Mesenteric fat pad (tissue), 1 donor: ENCODE data around the gene POLD1. TPM values are rescaled to one million over a fixed set of nuclear protein-coding genes. Genes with fewer than 3 reads are reported as not detected.
"Not testable (repeated sequence)": the region's sequence is repeated elsewhere in the genome, so short reads cannot be mapped to it uniquely, and the experiment has no call there.

Experiments
- DNase-seq: peaks from one replicate; pipeline ENCODE4 v3.0.0-alpha.2; 2020; ENCODE audit warnings: low spot score
- long read RNA-seq: library from polyadenylated mRNA; unstranded; transcript quantifications from one replicate; pipeline ENCODE4 v2.0.0, GENCODE V29; 2020
- total RNA-seq: library from RNA; stranded (reverse); fragmentation: NEBNext Ultra II Directional; extraction: Animal tissue kit (Norgen Biotek cat#: 25700); gene quantifications from one replicate; pipeline ENCODE4 v1.2.1, GENCODE V29; 2021
- donor health status: DM: yes; HTN: yes; CAD: no.

Gene POLD1
- 13.9 TPM for total RNA-seq
- long read RNA-seq, transcript POLD1-201 (27 exons, 3,444 nt) = major isoform, 10 of 31 reads
- long read RNA-seq, partial matches to known transcripts = 13 of 31 reads
- long read RNA-seq, other reads (novel, unspliced or antisense) = 7 of 31 reads

DNA sequence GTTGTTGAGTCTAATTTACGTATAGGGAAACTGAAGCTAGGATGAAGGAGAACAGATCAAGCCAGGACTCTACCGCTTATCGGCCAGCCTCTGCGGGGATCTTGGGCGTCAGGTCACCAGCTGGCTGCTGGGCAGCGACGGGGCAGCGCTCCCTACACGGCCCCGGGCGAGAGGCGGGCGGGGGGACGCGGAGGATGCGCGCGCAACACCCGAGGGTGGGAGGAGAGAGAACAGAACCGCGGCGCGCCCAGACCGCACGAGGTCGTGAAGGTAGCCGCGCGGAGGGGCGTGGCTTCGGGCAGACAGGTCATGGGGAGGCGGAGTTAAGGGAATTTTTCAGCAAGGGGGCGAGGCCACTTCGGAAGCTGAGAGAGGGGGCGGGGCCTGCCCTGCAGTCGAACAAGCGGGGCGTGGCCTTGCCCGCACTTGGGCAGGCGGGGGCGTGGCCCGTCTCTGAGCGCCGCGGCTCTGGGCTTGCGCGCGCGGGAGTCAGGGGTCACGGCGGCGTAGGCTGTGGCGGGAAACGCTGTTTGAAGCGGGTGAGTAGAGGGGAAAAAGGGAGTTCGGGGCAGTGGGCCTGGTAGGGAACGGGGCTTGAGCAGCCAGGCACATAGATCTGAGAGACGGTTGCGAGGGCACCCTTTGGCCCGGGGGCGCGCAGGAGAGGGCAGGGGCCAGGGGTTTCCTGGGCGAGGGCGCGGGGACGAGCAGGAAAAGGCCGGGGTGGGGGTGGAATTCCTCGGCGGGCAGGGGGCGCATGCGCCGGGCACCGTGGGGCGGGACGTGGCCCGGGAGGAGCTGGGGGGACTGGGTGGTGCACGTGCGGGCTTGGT is at the start of gene POLD1:
Gene POLD1 (plus strand): TSS at position 496 of the 833 bp plus-strand sequence. CDS start 14,505 bp downstream, outside the sequence.
- peak; percentile 98 for DNase-seq

DNA sequence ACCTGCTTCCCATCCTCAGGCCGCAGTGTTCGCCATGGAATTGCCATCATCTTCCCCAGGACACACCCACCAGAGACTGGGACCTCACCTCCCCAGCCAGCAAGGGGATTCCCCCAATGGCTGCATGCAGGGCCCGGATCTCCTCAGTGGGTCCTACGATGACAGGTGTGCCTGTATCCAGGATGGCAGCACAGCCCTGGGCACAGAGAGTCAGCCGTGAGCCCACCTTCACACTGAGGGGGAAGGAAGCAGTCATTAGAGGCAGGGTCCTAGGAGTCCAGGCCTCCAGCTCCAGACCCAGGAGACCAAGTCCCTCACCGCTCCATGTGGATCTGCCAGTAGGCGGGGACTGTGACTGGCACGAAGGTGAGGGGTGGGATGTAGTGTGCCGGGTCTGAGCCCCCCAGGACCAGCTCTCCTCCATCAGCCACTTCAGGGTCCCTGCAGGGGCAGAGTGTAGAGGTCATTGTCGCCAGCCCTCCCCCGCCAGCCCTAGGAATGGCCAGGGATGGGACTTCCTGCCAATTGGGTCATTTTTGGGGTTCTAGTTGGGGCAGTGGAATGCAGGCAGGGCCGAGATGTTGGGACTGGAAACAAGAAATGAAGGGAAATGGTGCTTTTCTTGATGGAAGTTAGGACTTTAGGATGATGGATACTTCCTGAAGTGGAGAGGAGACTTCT is 49.3 kb upstream of the POLD1 start:
- DNase-seq = no peak

GRCh38 chr19:50337031-50337430 is 47.1 kb upstream of the POLD1 start:
- DNase-seq = not testable (repeated sequence)

DNA sequence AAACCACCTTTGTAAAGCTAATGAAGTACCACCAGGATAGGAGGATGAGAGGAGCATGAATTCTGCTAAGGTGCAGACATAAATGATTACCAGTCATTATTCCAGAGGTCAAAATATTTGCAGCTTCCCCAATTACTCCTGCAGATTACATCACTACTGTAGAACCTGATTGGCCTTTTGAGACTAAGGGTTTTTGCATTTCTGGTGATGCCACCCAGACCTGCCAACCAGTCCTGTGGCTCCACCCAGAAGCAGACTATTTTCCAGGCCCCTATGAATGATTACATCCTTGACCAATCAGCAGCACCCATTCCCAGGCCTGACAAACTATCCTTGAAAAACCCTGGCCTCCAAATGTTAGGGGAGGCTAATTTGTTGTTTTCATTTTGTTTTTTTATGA is 43.8 kb upstream of the POLD1 start:
- no peak for DNase-seq

GRCh38 chr19:50341091-50341564 is 43.0 kb upstream of the POLD1 start:
- DNase-seq = no peak

GRCh38 chr19:50344661-50345318 is 39.4 kb upstream of the POLD1 start:
- no peak for DNase-seq

DNA sequence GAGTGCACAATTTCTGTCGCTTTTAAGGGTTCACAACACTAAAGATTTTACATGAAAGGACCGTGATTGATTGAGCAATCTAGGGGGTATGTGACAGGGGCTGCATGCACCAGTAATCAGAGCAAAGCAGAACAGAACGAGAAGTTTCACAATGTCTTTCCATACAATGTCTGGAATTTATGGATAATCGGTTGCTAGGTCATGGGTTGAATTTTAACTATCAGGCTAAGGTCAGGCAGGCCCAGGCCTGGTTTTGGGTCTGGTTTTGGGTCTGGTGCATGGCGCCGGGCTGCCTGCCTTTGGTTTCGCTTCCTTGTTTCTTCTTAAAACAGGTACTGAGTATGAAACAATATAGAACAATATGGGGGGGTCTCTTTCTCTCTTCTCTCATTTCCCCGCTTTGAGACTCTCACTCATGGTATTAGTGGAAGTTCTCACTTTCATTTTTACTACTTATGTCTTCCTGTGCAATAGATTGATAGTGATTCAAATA is 37.0 kb upstream of the POLD1 start:
- not testable (repeated sequence) for DNase-seq

- no peak for DNase-seq
These were observed 34.7 kb upstream of the POLD1 start for GRCh38 chr19:50349277-50350057.

GRCh38 chr19:50352242-50352641 is 31.9 kb upstream of the POLD1 start:
- no peak for DNase-seq

GRCh38 chr19:50353487-50353880 is 30.7 kb upstream of the POLD1 start:
- DNase-seq = not testable (repeated sequence)

DNA sequence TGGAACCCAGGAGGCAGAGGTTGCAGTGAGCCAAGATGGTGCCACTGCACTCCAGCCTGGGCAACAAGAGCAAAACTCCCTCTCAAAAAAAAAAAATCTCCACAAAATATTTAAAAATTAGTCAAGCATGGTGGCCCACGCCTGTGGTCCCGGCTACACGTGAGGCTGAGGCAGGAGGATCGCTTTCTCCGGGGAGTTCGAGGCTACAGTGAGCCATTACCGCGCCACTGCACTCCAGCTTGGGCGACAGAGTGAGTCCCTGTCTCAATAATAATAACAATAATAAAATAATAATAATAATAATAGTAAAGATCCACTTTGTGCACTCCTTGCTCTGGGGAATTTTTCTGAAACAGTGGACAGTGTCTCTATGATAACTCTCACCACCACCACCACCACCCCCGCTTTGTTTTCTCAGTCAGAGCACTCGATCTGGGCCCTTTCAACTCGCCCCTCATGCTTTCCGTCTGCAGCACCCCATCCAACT is 27.4 kb upstream of the POLD1 start:
- no peak for DNase-seq

DNA sequence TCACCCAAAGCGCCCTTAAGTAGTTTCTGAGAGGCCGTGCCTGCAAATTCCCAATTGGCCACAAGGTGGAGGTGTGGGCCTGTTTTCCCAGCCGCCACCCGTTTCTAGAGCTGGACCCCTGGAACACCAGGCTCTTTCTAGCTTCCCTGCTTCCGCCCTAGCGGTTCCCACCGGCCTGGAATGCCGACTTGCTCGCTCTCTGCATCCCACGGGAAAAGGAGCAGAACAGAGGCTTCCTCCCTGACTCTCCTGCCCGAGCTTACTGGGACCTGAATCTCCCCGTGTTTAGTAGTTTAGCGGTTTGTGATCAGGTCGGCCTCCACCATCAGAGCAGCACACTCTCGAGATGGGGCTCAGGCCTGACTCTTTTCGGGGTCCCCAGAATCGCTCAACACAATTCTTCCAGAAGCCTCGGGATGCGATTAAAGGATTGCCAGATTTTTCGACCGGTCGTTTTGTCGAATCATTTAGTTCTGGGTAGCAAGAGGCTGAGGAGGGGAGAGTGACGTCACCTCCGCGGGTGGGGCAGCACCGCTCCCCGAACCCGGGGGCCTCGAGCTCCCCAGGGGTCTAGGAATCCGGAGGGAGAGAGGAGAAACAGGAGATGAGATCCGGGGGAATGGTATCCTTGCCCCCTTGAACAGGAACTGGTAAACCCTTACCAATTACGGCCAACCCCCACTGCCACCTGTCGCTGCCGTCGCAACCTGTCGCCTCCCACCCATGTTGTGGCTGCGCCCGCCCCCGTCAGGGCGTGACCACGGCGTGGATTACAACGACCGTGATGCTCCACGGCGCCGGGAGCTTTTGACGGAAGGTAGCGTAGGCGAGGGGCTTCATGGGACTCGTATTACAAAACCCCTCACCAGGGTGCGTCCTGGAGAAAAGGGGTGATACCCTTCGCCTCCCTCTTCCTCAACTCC is 26.7 kb upstream of the POLD1 start:
- no peak for DNase-seq

DNA sequence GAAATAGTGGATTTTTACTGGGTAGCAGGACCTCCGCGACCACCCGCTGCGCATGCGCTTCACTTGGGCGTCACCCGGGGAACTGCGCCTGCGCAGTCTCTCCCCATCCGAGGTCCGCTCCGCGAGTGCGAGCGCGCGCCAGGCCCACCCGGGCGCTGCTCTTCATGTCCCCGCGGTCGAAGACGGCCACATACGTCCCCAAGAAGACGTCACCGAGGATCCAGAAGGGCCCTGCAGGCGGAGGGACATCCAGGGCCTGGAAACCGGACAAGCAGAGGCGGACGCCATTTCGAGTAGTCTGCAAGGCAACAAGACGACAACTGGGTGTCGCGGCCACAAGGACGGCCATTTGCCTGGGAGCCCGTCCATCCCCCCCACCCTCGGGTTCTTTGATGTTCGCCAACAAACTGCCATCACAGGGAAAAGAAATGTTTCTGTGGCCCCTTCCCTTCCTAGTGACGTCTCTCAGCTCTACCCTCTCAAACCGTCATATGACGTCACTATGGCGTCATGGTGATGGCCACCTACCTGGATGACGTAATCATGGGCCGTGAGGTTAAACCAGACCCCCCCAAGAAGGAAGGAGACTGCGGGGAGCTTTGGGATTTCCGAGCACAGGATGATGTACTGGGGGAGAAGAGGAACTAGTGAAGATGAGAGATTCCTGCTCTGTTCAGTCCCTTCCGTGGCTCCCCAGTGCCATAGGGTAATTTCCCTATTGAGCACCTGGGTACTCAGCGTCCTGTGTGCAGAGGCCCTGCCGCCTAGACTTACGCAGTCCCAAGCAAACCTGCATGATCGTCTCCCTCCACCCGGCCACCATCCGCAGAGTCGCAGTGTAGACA is 25.4 kb upstream of the POLD1 start:
- no peak for DNase-seq

DNA sequence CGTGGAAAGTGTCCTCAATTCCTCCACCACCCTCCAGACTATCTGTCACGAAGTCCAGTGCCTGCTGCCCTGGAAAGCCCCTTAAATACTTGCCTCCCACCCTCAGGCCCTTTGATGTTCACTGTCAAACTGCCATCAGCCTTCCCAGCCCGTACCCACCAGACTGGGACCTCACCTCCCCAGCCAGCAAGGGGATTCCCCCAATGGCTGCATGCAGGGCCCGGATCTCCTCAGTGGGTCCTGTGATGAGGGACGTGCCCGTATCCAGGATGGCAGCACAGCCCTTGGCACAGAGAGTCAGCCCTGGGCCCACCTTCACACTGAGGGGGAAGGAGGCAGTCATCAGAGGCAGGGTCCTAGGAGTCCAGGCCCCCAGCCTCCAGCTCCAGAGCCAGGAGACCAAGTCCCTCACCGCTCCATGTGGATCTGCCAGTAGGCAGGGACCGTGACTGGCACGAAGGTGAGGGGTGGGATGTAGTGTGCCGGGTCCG is 24.8 kb upstream of the POLD1 start:
- no peak for DNase-seq

DNA sequence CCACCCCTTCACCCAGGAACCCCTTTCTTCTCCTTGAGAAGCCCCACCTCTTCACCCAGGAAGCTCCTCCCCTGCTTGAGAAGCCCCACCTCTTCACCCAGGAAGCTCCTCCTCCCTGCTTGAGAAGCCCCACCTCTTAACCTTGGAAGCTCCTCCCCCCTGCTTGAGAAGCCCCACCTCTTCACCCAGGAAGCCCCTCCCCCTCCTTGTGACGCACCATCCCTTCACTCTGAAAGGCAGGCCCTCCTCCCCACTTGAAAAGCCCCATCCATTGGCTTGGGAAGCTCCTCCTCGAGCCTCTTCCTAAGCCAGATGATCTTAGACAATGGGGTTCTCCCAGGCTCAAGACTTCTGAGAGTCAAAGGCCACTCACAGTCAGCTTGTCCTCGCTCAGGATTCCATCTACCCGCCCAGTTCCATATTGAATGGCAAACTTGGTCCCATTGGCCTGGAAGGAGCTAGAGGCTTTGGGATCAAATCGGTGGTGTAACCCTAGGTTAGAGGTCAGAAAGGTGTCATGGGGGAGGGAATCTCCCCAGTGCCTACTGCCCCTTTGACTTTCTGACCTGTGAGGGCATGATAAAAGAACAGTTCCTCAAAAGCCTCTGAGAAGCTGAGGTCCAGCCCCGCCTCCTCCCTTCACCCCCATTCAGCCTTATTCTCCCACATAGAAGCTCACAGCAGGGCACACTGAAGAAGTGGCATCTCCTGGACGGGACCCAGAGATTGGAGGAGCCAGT is 22.7 kb upstream of the POLD1 start:
- DNase-seq = no peak

- no peak for DNase-seq
These were observed 22.1 kb upstream of the POLD1 start for GRCh38 chr19:50362030-50362412.

- DNase-seq = no peak
These were observed 21.3 kb upstream of the POLD1 start for GRCh38 chr19:50362656-50363424.
